Prostate gland (tissue), 2 donors: ENCODE data around the gene ITGB4. TPM values are rescaled to one million over a fixed set of nuclear protein-coding genes. Genes with fewer than 3 reads are reported as not detected.

ENCODE experiments used
- DNase-seq: peaks from one replicate; pipeline ENCODE4 v3.0.0-alpha.2; 2019; ENCODE audit warnings: low spot score
- H3K27ac ChIP-seq, 2 donors: fragments of 200-600 bp; sonication (generic); 2 replicates each; pipeline ENCODE4 v1.5.1; 2017 to 2019
- H3K27me3 ChIP-seq: fragments of 200-600 bp; sonication (generic); replicated peaks from 2 replicates; pipeline ENCODE4 v1.5.1; 2019; ENCODE audit not compliant: insufficient read depth
- H3K36me3 ChIP-seq, 2 donors: fragments of 200-600 bp; sonication (generic); 1 replicate in 1 of 2; 2 replicates in 1 of 2; pipeline versions ENCODE4 v1.5.1 to v1.8.1; 2017 to 2019
- H3K4me1 ChIP-seq: fragments of 200-600 bp; sonication (generic); replicated peaks from 2 replicates; pipeline ENCODE4 v1.5.1; 2019
- H3K4me3 ChIP-seq, 2 donors: fragments of 200-600 bp; sonication (generic); 2 replicates each; pipeline ENCODE4 v1.5.1; 2017 to 2019
- H3K9me3 ChIP-seq: fragments of 200-600 bp; sonication (generic); 2 replicates; pipeline ENCODE4 v1.5.1; 2017
- POLR2A ChIP-seq: fragments of 450-650 bp; IDR thresholded peaks from one replicate; pipeline ENCODE4 v1.6.1; 2016; ENCODE audit warnings: antibody characterized with exemption, mild to moderate bottlenecking
- POLR2AphosphoS5 ChIP-seq: sonication (generic); formaldehyde crosslinking; IDR thresholded peaks from one replicate; pipeline ENCODE4 v1.6.1; 2017; ENCODE audit warnings: antibody characterized with exemption
- WGBS: methylation state at CpG from one replicate; pipeline ENCODE4 v1.1.5; 2018; 5-methylcytosine and 5-hydroxymethylcytosine counted together
- intact Hi-C: fragments of 100-400 bp; cut with DNase I; formaldehyde crosslinking; loops from one replicate; pipeline ENCODE4 v1.14.2; 2022
- total RNA-seq, 2 donors: library from RNA; depleted of rRNA; stranded (reverse); fragments of >200 nt; gene quantifications; one replicate each; pipeline ENCODE4 v1.1.0, GENCODE V29; 2016
- TF ChIP-seq, protein P1 (sequence below), 4 experiments: fragments of 200-600 bp in 2 of 4; fragments of 450-650 bp in 2 of 4; sonication (generic) in 2 of 4; IDR thresholded peaks; 1 replicate in 3 of 4; 2 replicates in 1 of 4; pipeline ENCODE4 v1.5.1; 2016 to 2019; ENCODE audit warnings: antibody characterized with exemption in 4 of 4, mild to moderate bottlenecking in 2 of 4, moderate library complexity in 2 of 4

The ITGB4 gene
- total RNA-seq, 2 donors from 2014 or later: 81.0 to 105 TPM

DNA sequence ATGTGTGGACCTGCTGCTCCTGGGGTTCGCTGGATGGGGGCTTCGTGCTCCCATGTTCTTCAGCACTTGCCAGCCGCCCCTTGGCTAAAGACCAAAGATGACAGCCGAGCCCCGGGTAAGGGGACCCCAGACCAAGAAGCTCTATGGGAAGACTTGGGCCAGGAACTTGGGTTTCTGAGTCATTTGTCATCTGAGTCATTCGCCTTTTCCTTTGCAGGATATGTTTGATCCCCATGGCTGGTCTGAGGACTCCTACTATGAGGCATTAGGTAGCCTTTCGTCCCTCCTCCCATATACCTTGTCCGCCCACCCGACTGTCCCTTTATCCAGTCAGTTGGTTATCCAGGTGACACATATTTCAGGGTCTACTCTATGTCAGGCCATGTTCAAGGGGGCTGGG is 17.7 kb upstream of the ITGB4 start:
- Histone ChIP-seq H3K4me1 (peaks cover 13% of the 10 kb centered on the region), H3K27ac (no peak overlapping the region)
- WGBS: 83% methylated on average over 9 of the region's 9 CpGs

DNA sequence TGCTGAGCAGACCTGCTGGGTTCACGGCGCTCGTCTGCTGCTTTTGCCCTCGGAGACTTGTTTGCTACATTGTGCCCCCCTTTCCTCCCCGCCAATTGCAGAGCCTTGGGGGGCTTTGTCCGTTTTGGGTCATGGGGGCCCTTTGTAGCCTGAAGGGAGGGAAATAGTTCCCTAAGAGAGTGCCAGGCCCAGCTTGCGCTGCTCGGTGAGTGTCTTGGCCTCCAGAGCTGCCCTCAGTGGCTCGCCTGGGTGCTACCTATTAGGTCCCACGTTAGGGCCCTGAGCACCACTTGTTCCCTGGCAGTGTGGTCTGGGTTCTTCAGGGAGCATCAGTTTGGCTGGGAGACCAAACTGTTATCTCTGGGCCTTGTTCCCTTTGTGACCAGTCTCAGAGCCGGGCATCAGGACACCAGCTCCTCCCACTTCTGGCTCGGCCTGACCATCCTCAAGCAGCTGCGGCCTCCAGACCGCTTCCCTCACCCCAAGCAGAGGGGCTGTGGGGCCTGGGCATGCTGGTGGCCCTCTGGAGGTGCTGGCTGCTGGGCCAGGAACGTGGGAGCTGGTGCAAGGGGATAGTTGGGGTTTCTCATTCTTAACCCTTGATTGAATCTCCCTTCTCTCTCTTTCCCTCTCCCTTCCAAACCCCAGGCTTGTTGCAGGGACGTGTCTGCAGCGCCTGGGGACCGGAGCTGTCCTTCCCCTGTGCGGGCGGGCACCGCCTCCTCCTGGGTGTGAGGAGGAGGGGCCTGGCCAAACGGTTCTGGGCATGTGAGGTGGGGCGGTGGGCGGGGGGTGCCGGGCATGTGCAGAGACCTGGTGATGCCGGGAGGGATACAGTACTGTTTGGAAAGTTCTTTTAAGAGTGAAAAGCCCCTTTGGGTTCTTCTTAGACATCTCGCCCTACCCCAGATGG is 16.0 kb upstream of the ITGB4 start:
- Histone ChIP-seq H3K4me1 (no peaks in the 10 kb centered on the region), H3K27me3 (no peaks in the 10 kb centered on the region), H3K27ac (no peak overlapping the region), H3K9me3 (no peaks in the 10 kb centered on the region), H3K4me3 (no peak overlapping the region), H3K36me3 (peaks cover 6 to 21% of the 10 kb centered on the region in 2 donors)
- no peak for DNase-seq
- intact Hi-C loops: no loop called here
- WGBS: 68% methylated on average over 27 of the region's 27 CpGs
- TF ChIP-seq, protein P1, sequence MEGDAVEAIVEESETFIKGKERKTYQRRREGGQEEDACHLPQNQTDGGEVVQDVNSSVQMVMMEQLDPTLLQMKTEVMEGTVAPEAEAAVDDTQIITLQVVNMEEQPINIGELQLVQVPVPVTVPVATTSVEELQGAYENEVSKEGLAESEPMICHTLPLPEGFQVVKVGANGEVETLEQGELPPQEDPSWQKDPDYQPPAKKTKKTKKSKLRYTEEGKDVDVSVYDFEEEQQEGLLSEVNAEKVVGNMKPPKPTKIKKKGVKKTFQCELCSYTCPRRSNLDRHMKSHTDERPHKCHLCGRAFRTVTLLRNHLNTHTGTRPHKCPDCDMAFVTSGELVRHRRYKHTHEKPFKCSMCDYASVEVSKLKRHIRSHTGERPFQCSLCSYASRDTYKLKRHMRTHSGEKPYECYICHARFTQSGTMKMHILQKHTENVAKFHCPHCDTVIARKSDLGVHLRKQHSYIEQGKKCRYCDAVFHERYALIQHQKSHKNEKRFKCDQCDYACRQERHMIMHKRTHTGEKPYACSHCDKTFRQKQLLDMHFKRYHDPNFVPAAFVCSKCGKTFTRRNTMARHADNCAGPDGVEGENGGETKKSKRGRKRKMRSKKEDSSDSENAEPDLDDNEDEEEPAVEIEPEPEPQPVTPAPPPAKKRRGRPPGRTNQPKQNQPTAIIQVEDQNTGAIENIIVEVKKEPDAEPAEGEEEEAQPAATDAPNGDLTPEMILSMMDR (IDR thresholded peaks at IDR 0.05): no peak
- TF ChIP-seq POLR2AphosphoS5 (no peak), POLR2A (no peak)

More for the DNA sequence above, 17.7 kb upstream of the ITGB4 start:
- Histone ChIP-seq H3K27me3 (no peaks in the 10 kb centered on the region), H3K36me3 (peaks cover 6 to 21% of the 10 kb centered on the region in 2 donors), H3K4me3 (no peak overlapping the region), H3K9me3 (no peaks in the 10 kb centered on the region)
- intact Hi-C loops: no loop called here
- DNase-seq: no peak
- TF ChIP-seq POLR2AphosphoS5 (no peak), POLR2A (no peak)
- TF ChIP-seq, protein P1 (IDR thresholded peaks at IDR 0.05): no peak

DNA sequence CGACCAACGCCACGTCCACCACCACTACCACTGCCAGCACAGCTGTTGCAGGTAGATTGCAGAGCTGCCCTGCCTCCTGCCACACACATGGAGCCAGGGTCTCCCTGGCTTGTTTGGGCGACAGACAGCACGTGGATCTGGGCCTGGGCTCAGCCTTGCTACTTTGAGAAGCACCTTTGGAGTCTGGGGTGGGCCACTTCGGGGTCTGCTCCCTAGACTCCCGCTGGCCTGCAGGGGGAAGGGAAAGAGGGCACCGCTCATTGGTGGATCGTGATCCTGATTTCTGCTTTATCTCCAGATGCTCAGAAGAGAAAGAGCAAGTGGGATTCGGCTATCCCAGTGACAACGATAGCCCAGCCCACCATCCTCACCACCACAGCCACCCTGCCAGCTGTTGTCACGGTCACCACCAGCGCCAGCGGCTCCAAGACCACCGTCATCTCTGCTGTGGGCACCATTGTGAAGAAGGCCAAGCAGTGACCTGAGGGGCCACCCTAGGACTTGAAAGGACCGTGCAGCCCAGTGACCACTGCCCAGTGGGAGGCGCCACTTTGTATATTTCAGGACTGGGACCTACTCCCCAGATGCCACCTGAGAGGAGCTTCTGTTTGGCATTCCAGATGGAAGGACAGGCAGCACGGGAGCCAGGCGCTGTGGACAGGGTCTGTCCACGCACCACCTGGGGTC is 15.1 kb upstream of the ITGB4 start:
- no peak for DNase-seq
- H3K27ac ChIP-seq: no peak overlapping the region
- intact Hi-C loops: no loop called here
- H3K4me3 ChIP-seq: no peak overlapping the region
- TF ChIP-seq, protein P1 (IDR thresholded peaks at IDR 0.05): no peak
- no peak for TF ChIP-seq POLR2AphosphoS5
- TF ChIP-seq POLR2A: no peak
- peaks cover 6 to 21% of the 10 kb centered on the region in 2 donors for H3K36me3 ChIP-seq
- no peaks in the 10 kb centered on the region for H3K4me1 ChIP-seq
- WGBS: 81% methylated on average over 17 of the region's 20 CpGs
- no peaks in the 10 kb centered on the region for H3K27me3 ChIP-seq
- H3K9me3 ChIP-seq: no peaks in the 10 kb centered on the region

DNA sequence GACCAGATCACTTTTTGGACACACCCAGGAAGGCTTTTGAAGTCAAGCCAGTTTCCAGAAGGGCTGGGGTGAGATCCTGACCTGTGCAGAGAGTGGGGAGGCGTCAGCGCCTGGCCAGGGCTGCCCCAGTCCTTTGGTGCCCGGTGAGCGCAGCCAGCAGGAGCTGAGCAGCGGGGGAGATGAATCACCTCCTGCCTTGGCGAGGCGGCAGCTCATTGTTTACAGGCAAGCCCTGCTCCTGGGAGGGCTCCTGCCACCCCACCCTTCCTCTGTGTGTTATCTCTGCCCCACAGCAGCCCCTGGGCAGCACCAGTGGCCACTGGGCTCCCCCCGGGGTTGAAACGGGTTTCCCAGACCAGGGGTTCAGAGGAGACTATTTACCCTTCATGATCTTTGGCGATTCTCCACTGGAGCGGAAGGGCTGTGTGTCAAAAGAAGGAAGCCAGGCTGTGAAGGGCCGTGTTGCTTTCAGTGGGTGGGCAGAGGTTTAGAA is 14.1 kb upstream of the ITGB4 start:
- Histone ChIP-seq H3K27me3 (no peaks in the 10 kb centered on the region), H3K9me3 (no peaks in the 10 kb centered on the region), H3K27ac (peak overlapping the region in 1 of 2 donors; percentile 19), H3K4me3 (no peak overlapping the region), H3K36me3 (peaks cover 6 to 21% of the 10 kb centered on the region in 2 donors), H3K4me1 (no peaks in the 10 kb centered on the region)
- TF ChIP-seq POLR2AphosphoS5 (no peak), POLR2A (no peak)
- TF ChIP-seq, protein P1 (IDR thresholded peaks at IDR 0.05): no peak
- intact Hi-C loops: no loop called here
- DNase-seq: no peak
- WGBS: 80% methylated on average over 12 of the region's 12 CpGs
